Coronary artery (tissue), 2 donors: ENCODE data around the gene MOV10L1.

ENCODE experiments used
- DNase-seq: peaks from one replicate; pipeline ENCODE4 v3.0.0-alpha.2; 2017; ENCODE audit warnings: low spot score
- H3K27ac ChIP-seq, 2 donors: fragments of 200-600 bp; sonication (generic); one replicate each; pipeline ENCODE4 v1.5.1; 2016 to 2019
- H3K4me3 ChIP-seq: fragments of 200-600 bp; sonication (generic); 2 replicates; pipeline ENCODE4 v1.5.1; 2016; ENCODE audit warnings: mild to moderate bottlenecking, moderate library complexity
- CTCF ChIP-seq: fragments of 200-600 bp; sonication (generic); IDR thresholded peaks from one replicate; pipeline ENCODE4 v1.5.1; 2019; ENCODE audit warnings: antibody characterized with exemption

Gene MOV10L1

GRCh38 chr22:50170453-50171318 lies 80.9 kb downstream of the MOV10L1 start, which contains the start of gene PANX2:
Gene PANX2 (plus strand): TSS chr22:50170731. CDS start chr22:50170731, 0 bp downstream.
- no peak within 1 kb of the TSS for H3K27ac ChIP-seq
- H3K4me3 ChIP-seq, result peak within 1 kb of the TSS; percentile 80
- no peak for DNase-seq
- no peak for TF ChIP-seq CTCF

DNA sequence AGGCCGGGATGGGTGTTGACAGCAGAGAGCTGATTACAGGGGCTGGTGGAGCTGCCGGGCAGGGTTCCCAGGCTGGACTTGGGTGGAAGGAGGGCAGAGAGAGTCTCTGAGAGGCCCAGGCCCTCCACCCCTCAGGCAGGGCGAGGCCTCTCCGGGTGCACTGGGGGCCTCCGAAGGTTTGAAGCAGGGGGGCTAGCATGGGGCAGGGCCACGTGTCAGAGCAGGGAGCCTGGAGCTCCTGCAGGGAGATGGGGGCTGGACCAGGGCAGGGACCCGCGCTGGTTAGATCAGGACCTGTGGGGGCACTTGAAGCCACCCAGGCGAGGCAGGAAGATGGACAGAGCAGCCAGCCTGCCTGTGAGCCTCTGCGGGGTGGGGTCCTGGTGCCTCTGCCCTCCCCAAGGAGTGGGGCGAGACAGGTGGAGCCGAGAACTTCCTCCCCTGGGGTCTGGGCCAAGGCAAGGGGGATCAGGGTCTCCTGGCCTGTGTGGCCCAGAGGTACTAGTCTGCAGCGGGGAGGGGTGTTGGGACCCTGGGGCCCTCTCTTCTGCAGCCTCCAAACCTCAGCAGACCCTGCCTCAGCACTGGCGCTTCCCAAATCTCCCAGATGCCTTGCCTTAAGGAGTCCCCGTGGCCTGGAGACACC lies 81.6 kb downstream of the MOV10L1 start:
- no peak for DNase-seq
- Histone ChIP-seq H3K4me3 (peak overlapping the region; percentile 80), H3K27ac (no peak overlapping the region)
- no peak for TF ChIP-seq CTCF

GRCh38 chr22:50171965-50172421 lies 82.2 kb downstream of the MOV10L1 start:
- Histone ChIP-seq H3K4me3 (no peak overlapping the region), H3K27ac (no peak overlapping the region)
- no peak for DNase-seq
- no peak for TF ChIP-seq CTCF

- TF ChIP-seq CTCF, result no peak
- H3K27ac ChIP-seq, result no peak overlapping the region
- DNase-seq, result no peak
- no peak overlapping the region for H3K4me3 ChIP-seq
Measured at GRCh38 chr22:50173311-50173982, 83.6 kb downstream of the MOV10L1 start.

GRCh38 chr22:50173983-50174355 lies 84.2 kb downstream of the MOV10L1 start:
- no peak for TF ChIP-seq CTCF
- no peak for DNase-seq

GRCh38 chr22:50174382-50175190 lies 84.8 kb downstream of the MOV10L1 start:
- no peak for DNase-seq
- no peak for TF ChIP-seq CTCF
- no peak overlapping the region for H3K27ac ChIP-seq
- H3K4me3 ChIP-seq, result no peak overlapping the region

More at GRCh38 chr22:50173983-50174355, 84.2 kb downstream of the MOV10L1 start:
- H3K27ac ChIP-seq, result no peak overlapping the region
- no peak overlapping the region for H3K4me3 ChIP-seq
